Right renal pelvis (tissue), 4 donors: ENCODE data around the gene WIPF2. TPM values are rescaled to one million over a fixed set of nuclear protein-coding genes. Genes with fewer than 3 reads are reported as not detected.

Source experiments
- DNase-seq, 4 donors: peaks; one replicate each; pipeline ENCODE4 v3.0.0-alpha.2; 2013; ENCODE audit warnings: low read depth in 4 of 4, low spot score in 3 of 4, missing footprints in 1 of 4
- polyA plus RNA-seq, 4 donors: library from polyadenylated mRNA; unstranded; fragments of 120-200 nt; gene quantifications; one replicate each; pipeline ENCODE4 v1.2.1, GENCODE V29; 2013; ENCODE audit not compliant: insufficient read length in 4 of 4

The WIPF2 gene
- polyA plus RNA-seq, 4 donors = 29.4 to 32.0 (median 31.8) TPM

GRCh38 chr17:40323391-40324381, 104.6 kb downstream of the WIPF2 start:
- no peak for DNase-seq

- no peak for DNase-seq
Observed at GRCh38 chr17:40325156-40326013, 106.3 kb downstream of the WIPF2 start.

GRCh38 chr17:40326014-40326831, 107.1 kb downstream of the WIPF2 start:
- DNase-seq = no peak

- no peak for DNase-seq
Observed at GRCh38 chr17:40326832-40327199, 107.7 kb downstream of the WIPF2 start.

- no peak for DNase-seq
Observed at GRCh38 chr17:40327244-40327729, 108.2 kb downstream of the WIPF2 start.

GRCh38 chr17:40327735-40328385, 108.8 kb downstream of the WIPF2 start:
- DNase-seq = no peak

GRCh38 chr17:40328386-40328766, 109.3 kb downstream of the WIPF2 start:
- no peak for DNase-seq

GRCh38 chr17:40329839-40330794, 111.0 kb downstream of the WIPF2 start:
- DNase-seq = no peak

GRCh38 chr17:40330850-40331470, 111.9 kb downstream of the WIPF2 start:
- DNase-seq = no peak

GRCh38 chr17:40331743-40332641, 112.9 kb downstream of the WIPF2 start:
- DNase-seq = no peak

Other genes starting within 250 kb of the WIPF2 start
- 100 to 1,000 TPM; 108 to 128 (median 115) TPM for gene PSMD3, start 238.5 kb upstream of the WIPF2 start, polyA plus RNA-seq
- not detected for gene CSF3, start 203.9 kb upstream of the WIPF2 start, polyA plus RNA-seq
- gene MED24, start 164.9 kb upstream of the WIPF2 start, polyA plus RNA-seq = 100 to 1,000 TPM in 3 of 4 donors, 10 to 100 TPM in 1; 96.1 to 106 (median 103) TPM
- 10 to 100 TPM; 51.1 to 56.7 (median 55.3) TPM for gene THRA, start 156.3 kb upstream of the WIPF2 start, polyA plus RNA-seq
- 1 to 10 TPM; 3.5 to 4.4 (median 4.1) TPM for gene NR1D1, start 118.7 kb upstream of the WIPF2 start, polyA plus RNA-seq
- 100 to 1,000 TPM; 137 to 189 (median 172) TPM for gene MSL1, start 97.3 kb upstream of the WIPF2 start, polyA plus RNA-seq
- 100 to 1,000 TPM in 3 of 4 donors, 10 to 100 TPM in 1; 94.8 to 113 (median 102) TPM for gene CASC3, start 78.8 kb upstream of the WIPF2 start, polyA plus RNA-seq
- gene RAPGEFL1, start 41.8 kb upstream of the WIPF2 start, polyA plus RNA-seq = 10 to 100 TPM in 2 of 4 donors, 1 to 10 TPM in 2; 6.6 to 10.5 (median 9.6) TPM
- 10 to 100 TPM; 21.9 to 24.5 (median 24.3) TPM for gene CDC6, start 68.6 kb downstream of the WIPF2 start, polyA plus RNA-seq
- 10 to 100 TPM; 36.1 to 39.1 (median 38.5) TPM for gene RARA, start 89.9 kb downstream of the WIPF2 start, polyA plus RNA-seq
- under 1 TPM in 2 of 4 donors, not detected in 2; 0.14 to 0.18 TPM for gene GJD3, start 145.4 kb downstream of the WIPF2 start, polyA plus RNA-seq
- 100 to 1,000 TPM; 164 to 196 (median 176) TPM for gene TOP2A, start 198.6 kb downstream of the WIPF2 start, polyA plus RNA-seq
- 100 to 1,000 TPM; 338 to 424 (median 366) TPM for gene IGFBP4, start 224.1 kb downstream of the WIPF2 start, polyA plus RNA-seq